DLD1 (cell line): ENCODE measurements around the gene TSPAN15.

Experiments
- in situ Hi-C: cut with HindIII; loops from 2 replicates; pipeline ENCODE4 v1.10.0; 2017; ENCODE audit warnings: low sequenced_read_pairs

TSPAN15 gene

GRCh38 chr10:69443354-69443753 is 7.9 kb upstream of the TSPAN15 start:
- in situ Hi-C loops: no loop called here

- in situ Hi-C loops: no loop called here
Measured at GRCh38 chr10:69445041-69445440, 6.2 kb upstream of the TSPAN15 start.

GRCh38 chr10:69446229-69446628 is 5.0 kb upstream of the TSPAN15 start:
- in situ Hi-C loops: no loop called here

- in situ Hi-C loops: no loop called here
Measured at GRCh38 chr10:69446650-69447151, 4.6 kb upstream of the TSPAN15 start.

- in situ Hi-C loops: loop anchor here (5.0 kb wide), 1 partner anchor 97 kb away; no protein-coding TSS in a partner anchor
Measured at GRCh38 chr10:69449841-69450240, 1.4 kb upstream of the TSPAN15 start.

GRCh38 chr10:69450395-69450794 is 870 bp upstream of the TSPAN15 start:
- in situ Hi-C loops: loop anchor here (5.0 kb wide), 1 partner anchor 97 kb away; no protein-coding TSS in a partner anchor

- in situ Hi-C loops: loop anchor here (5.0 kb wide), 1 partner anchor 95 kb away; no protein-coding TSS in a partner anchor
Measured at GRCh38 chr10:69451784-69452251, 553 bp downstream of the TSPAN15 start.

GRCh38 chr10:69452676-69453415 is 1.6 kb downstream of the TSPAN15 start:
- in situ Hi-C loops: loop anchor here (5.0 kb wide), 1 partner anchor 94 kb away; no protein-coding TSS in a partner anchor

- in situ Hi-C loops: loop anchor here (5.0 kb wide), 1 partner anchor 94 kb away; no protein-coding TSS in a partner anchor
Measured at GRCh38 chr10:69453795-69454194, 2.5 kb downstream of the TSPAN15 start.

GRCh38 chr10:69455006-69455763 is 3.9 kb downstream of the TSPAN15 start:
- in situ Hi-C loops: no loop called here

- in situ Hi-C loops: no loop called here
Measured at GRCh38 chr10:69456880-69457693, 5.8 kb downstream of the TSPAN15 start.

- in situ Hi-C loops: no loop called here
Measured at GRCh38 chr10:69457771-69458237, 6.5 kb downstream of the TSPAN15 start.

- in situ Hi-C loops: no loop called here
Measured at GRCh38 chr10:69458430-69459100, 7.3 kb downstream of the TSPAN15 start.

- in situ Hi-C loops: no loop called here
Measured at GRCh38 chr10:69459101-69459790, 8.0 kb downstream of the TSPAN15 start.

GRCh38 chr10:69459893-69460575 is 8.8 kb downstream of the TSPAN15 start:
- in situ Hi-C loops: no loop called here

GRCh38 chr10:69460576-69461242 is 9.4 kb downstream of the TSPAN15 start:
- in situ Hi-C loops: no loop called here

GRCh38 chr10:69461243-69462025 is 10.2 kb downstream of the TSPAN15 start:
- in situ Hi-C loops: no loop called here

GRCh38 chr10:69463886-69464285 is 12.6 kb downstream of the TSPAN15 start:
- in situ Hi-C loops: no loop called here
